Activated CD8-positive, alpha-beta memory T cell treated with anti-CD3 and anti-CD28 coated beads, Interleukin-2, amount 50 U/mL, for 4 hours (primary cell): ENCODE measurements around the gene CLIP4.

Experiments
- DNase-seq: peaks from one replicate; pipeline ENCODE4 v3.0.0-alpha.2; 2020

Gene CLIP4

GRCh38 chr2:29223851-29224692 lies 108.9 kb downstream of the CLIP4 start:
- no peak for DNase-seq

GRCh38 chr2:29224693-29225551 lies 109.7 kb downstream of the CLIP4 start:
- no peak for DNase-seq

DNA sequence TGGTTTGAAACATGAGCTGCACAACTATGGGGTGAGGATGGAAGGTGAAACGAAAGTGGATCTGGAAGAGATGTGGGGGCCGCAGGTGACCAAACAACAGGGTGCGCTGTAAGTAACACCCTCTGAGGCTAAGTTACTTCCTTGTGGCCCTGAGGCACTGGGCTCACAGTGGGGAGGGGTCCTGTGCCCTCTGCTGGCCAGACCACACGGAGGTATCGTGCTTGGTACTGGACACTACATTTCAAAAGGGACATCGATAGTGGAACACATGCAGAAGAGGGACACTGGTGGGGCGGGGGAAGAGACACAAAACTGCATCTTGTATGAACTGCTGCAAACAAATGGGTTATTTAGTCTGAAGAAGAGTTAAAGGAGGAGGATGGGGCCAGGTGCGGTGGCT lies 110.6 kb downstream of the CLIP4 start:
- DNase-seq: no peak

GRCh38 chr2:29226375-29226774 lies 111.2 kb downstream of the CLIP4 start:
- DNase-seq: no peak

DNA sequence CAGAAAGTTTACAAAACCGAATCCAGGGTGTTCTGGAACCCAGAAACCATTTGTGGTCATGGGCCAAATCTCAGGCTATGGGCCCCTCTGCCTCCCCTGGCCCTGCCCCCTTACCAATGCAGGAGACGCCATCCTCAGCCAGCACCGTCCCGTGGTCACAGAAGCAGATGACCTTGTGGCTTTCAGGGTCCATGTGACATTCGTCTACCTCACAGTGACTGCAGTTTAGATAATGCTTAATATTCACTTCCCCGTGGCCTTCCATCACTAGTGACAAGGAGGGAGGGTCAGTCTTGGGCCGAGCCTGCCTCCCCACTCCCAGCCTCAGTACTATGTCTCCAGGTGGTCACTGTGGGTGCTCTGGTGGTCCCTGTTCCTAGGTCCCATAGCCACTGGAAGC lies 111.6 kb downstream of the CLIP4 start:
- DNase-seq: no peak

- no peak for DNase-seq
These were observed 112.9 kb downstream of the CLIP4 start for GRCh38 chr2:29227935-29228675.

- DNase-seq: no peak
These were observed 113.7 kb downstream of the CLIP4 start for GRCh38 chr2:29228947-29229346.

- DNase-seq: no peak
These were observed 114.4 kb downstream of the CLIP4 start for GRCh38 chr2:29229640-29230039.

- DNase-seq: no peak
These were observed 116.8 kb downstream of the CLIP4 start for GRCh38 chr2:29232041-29232440.

DNA sequence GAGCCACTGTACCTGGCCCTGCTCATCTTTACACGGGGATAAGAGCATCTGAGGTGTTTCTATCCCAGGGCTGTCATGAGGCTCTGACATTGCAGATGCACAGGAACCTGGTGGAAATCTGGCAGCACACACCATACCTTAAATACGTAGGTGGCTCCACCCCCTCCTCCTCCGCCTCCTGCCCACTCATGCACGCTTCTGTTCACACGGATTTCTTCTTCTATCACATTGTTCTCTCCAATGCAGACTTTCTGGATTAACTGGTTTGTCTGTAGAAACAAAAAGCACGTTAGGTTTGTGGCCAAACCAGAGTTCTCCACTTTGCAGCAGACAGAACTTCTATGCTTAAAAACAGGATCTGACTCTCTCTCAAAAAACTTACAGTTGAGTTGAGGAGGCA lies 118.2 kb downstream of the CLIP4 start:
- no peak for DNase-seq

DNA sequence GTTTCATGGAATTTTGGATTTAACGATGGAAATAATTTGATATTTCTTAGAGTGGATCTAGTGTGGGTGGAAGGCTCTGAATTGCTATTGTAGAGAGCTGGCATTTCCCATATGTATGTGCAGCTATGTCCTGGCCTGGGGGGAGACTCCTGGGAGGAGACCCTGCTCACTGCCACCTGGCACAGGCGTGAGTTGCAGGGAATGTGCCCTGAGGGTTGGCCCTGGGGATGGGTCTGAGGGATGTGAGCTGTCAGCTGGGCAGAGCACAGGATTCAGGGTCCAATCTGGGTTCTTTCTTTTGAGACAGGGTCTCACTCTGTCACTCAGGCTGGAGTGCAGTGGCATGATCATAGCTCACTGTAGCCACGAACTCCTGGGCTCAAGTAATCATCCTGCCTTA lies 120.2 kb downstream of the CLIP4 start:
- DNase-seq: no peak

DNA sequence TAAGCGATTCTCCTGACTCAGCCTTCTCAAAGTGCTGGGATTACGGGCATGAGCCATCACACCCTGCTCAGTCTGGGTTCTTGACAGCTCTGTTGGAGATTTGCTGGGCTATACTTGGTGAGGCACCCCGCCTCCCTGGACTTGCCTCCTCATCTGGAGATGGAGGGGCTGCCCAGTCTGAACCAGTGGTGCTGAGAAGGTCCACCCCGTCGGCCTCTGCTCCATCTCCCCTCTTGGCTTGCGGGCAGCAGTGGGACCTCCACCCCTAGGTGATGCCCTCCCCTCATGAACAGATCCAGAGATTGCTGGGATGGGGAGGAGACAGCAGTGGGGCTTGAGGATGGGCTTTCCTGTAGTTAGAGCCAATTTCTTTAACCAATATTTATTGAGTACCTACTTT lies 120.9 kb downstream of the CLIP4 start:
- DNase-seq: no peak

- no peak for DNase-seq
These were observed 123.3 kb downstream of the CLIP4 start for GRCh38 chr2:29238497-29238896.
